HG02870 (cell line): ENCODE measurements around the gene HOXB2.
"Not testable (repeated sequence)": the region's sequence is repeated elsewhere in the genome, so short reads cannot be mapped to it uniquely, and the experiment has no call there.

Source experiments
- ATAC-seq: cut with Tn5 transposase; IDR thresholded peaks from one replicate; pipeline ENCODE4 v1.9.1; 2021; ENCODE audit warnings: mild to moderate bottlenecking, moderate library complexity; ENCODE audit not compliant: unreplicated experiment

HOXB2 gene

GRCh38 chr17:48542114-48542656, 2.7 kb downstream of the HOXB2 start:
- no peak for ATAC-seq

DNA sequence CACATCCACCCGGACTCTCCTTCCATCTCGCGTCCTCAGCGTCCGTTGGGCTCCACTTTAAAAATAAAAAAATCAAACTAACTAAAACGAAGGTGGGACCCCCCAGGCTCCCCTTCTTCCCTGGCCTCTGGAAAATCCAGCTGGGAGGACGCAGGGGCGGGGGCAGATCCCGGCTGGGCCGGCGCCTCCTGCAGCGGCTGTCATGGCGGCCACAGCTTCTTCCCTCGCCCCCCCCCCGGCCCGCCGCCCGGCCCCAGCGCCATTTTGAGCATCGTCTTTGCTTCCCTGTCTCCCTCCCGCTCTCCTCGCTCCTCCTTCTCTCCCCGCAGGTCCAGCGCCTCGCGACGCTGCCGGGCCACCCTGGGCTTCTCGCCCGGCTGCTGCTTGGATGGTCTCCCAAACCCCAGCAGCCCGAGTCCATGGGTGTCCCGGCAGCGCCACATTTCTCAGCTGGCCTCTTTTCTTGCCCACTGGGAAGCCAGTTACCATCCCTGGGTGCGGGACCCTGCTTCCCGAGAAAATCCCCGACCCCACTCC, 3.3 kb downstream of the HOXB2 start:
- no peak for ATAC-seq

DNA sequence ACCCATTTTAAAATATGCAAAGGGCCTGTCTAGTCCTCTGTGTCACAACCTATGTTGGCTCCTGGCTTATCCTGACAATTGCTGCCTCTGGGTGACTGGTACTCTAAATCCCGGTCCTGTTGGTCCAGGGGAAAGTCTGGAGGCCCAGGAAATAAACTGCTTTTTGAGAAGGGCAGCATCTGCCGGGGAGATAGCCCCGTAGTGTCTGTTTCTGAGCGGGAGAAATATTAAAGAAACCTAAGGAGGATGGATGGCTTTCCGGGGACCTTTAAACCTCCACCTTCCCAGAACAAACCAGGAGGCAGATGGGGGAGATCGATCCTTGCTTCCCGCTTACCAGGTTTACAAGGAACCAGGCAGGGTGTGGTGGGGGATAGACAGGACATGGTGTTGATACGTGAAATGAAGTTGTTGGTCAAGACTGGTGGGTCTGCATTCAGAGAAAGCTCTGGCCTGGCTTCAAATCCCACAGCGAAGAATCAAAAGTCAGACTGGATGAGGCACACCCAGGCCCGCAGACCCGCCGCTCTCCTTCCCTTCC, 3.8 kb downstream of the HOXB2 start:
- no peak for ATAC-seq

DNA sequence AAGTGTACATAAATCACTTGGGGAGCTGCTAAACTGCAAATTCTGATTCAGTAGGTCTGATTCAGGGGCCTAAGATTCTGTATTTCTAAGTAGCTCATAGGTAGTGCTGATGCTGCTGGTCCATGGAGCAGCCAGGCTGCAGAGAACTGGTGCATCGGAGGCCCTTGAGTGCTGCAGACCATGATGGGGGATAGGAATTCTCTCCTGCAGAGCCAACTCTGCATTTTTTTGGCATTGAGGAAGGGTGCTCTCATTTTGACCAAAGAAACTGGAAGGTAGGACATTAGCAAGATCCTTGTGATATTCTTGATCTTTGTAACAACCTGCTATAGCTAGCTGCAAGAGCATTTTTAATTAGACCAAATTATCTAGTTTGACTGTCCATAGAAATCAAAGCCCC, 4.7 kb downstream of the HOXB2 start:
- ATAC-seq: no peak

- ATAC-seq: no peak
Observed at GRCh38 chr17:48539177-48539576, 5.7 kb downstream of the HOXB2 start.

DNA sequence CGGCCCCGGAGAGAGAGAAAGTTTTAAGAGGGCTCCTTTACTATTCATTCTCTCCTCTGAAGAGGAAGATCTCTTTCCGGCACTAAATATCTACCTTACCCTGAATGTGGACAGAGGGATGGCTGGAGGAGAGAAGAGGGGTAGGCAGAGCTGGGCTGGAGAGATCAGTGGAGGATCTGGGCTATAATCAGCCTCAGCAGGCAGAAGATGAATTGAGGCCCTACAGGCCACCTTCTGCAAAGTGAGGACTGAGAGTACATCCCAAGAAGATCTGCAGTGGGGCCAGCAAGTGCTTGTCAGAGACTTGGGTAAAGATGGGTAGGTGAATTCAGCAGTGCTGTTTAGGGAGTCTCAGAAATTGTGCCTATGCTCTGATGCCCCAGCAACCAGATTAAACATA, 7.6 kb downstream of the HOXB2 start:
- no peak for ATAC-seq

DNA sequence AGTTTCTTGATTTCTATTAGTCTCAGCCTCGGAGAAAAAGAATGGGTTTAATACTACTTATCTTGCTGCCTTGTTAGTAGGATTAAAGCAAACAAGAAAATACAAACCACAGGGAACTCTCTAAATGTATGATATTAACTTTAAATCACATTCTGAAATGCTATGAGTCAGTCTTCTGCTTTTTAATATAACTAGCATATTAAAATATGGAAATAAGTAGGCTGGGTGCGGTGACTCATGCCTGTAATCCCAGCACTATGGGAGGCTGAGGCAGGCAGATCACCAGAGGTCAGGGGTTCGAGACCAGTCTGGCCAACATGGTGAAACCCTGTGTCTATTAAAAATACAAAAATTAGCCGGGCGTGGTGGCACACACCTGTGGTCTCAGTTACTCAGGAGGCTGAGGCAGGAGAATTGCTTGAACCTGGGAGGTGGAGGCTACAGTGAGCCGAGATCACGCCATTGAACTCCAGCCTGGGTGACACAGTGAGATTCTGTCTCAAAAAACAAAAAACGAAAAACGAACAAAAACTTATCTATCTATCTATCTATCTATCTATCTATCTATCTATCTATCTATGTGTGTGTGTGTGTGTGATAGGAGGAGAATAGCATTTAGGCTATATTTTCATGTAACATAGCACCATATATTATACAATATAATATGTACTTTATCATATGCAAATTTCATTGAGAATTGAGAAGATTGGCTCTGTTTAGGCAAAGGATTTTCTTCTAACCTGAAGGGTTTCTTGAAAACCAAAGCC, 8.9 kb downstream of the HOXB2 start:
- not testable (repeated sequence) for ATAC-seq

- no peak for ATAC-seq
Observed at GRCh38 chr17:48532261-48532660, 12.6 kb downstream of the HOXB2 start.

DNA sequence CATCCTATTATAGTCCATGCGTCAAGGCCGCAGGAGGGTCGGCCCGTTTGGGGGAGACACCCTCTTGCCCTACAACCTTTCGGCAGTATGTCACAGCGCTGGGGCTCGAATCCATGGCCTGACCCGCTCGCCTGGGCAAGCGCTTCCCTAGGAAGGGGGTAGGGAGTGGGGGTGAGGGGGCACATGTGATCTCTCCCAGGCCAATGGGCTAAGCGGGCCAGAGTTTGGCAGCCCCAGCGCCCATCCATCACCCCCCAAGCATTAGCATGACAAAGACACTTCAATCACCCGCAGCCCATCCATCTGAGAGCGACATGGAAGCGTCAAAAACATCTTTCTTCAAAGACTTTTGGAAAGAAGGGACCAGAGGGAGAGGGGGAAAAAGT, 14.0 kb downstream of the HOXB2 start, which contains the start of gene HOXB1:
Gene HOXB1 (minus strand): TSS at position 125 of the 386 bp plus-strand sequence. CDS start 107 bp downstream, at position 18.
- ATAC-seq: no peak

DNA sequence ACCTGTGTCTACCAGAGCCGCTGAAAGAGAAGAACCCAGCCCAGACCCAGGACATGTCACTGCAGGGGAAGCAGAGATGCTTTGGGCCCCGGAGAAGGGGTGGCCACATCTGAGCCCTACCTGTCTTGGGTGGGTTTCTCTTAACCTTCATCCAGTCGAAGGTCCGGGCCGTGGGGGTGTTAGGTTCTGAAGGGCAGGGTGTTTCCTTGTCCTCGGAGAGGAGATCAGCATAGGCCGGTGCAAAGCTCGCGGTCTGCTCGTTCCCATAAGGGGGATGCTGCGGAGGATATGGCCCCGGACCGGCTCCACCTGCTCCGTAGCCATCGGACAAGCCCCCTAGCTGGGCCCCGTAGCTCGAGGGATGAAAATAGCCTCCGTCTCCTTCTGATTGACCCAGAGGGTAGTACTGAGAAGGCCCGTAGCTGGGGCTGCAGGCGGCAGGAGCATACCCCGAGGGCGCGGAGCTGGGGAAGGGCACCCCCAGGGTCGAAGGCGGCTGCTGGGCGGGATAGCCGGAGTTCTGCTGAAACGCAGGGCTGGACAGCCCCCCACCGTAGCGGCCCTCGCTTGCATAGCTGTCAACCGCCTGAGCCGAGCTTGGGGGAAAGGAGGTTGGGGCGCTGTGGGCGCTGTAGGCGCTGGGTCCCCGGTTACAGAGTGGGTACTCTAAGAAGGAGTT, 14.6 kb downstream of the HOXB2 start:
- no peak for ATAC-seq

GRCh38 chr17:48529683-48530009, 15.3 kb downstream of the HOXB2 start:
- no peak for ATAC-seq

DNA sequence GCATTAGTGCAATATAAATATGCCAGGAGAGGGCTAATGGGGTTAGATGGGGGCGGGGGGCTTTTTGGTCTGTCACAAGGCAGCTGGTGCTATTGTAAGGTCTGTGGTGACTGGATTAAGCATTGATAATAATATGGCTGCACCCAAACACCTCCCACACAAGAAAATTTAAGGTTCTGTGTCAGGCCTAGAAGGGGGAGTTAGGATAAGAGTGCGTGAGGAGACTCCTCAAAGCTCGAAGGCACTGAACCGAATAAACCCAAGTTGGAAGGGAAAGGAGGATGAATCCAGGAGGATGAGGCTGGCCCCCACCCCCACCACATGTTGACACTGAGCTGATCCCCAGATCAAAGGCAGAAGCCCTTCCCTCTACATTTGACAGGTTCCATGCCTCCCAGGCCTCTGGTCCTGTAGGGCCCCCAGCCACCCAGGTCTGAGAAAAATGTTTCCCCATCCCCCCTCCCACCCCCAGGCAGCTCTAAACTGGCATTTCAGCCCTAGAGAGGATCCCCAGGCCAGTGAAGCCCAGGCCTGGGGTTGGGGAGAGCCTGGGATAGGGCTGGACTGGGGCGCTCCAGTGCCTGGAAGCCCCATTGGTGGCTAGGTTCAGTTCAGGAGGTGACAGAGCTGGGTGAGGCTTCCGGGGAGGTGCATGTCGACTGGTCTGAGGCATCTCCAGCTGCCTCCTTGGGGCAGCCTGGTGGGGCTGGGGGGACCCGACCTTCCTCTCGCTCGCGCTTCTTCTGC, 15.8 kb downstream of the HOXB2 start:
- no peak for ATAC-seq

- ATAC-seq: no peak
Observed at GRCh38 chr17:48528153-48528935, 16.6 kb downstream of the HOXB2 start.

- ATAC-seq: no peak
Observed at GRCh38 chr17:48527547-48527932, 17.4 kb downstream of the HOXB2 start.

GRCh38 chr17:48526608-48527546, 18.0 kb downstream of the HOXB2 start:
- ATAC-seq: no peak

DNA sequence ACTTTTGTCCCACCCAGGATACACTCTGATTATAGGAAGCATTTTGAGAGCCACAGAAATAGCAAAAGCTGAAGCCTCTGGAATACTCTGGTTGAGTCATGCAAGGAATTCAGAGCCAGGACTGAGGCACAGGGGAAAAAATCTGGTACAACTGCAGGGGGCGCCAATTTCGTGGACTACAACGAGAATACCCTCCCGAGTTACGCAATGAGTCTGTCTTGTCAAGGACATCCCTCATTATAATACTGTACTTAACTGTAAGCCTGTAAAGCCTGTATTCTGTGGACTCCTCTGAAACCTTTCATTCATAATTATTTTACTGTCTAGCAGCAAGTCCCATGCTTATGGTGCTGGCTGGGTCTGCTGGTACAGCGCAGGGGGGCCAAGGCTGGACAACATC, 21.9 kb downstream of the HOXB2 start:
- ATAC-seq: no peak

DNA sequence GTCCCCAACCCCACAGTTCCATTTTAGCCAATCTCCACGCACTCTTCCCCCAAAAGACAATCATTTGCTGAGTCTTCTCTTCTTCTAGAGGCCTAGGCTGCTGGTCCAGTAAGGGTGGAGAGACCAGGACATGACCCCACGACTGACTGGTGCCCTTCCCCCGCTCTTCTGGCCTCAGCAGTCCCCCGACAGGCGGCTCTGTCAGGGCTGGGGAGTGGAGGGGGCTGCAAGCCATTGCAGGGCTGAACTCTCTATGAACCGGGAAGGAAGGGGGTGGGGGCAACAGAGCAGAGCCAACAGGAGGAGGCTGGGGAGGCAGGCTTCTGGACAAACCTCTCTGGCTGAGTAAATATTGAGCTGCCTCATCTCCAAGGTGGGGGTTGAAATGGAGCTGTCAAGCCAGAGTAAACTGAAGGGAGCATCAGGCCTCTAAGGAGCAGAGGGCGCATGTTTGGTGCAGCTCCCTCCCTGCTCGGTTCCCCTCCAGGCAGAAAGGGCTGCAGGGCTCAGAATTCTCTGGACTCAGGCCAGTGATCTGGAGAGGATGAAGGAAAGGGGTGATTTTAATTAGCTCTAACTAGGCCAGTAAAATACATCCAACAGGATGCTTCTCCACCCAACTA, 22.8 kb downstream of the HOXB2 start:
- no peak for ATAC-seq

DNA sequence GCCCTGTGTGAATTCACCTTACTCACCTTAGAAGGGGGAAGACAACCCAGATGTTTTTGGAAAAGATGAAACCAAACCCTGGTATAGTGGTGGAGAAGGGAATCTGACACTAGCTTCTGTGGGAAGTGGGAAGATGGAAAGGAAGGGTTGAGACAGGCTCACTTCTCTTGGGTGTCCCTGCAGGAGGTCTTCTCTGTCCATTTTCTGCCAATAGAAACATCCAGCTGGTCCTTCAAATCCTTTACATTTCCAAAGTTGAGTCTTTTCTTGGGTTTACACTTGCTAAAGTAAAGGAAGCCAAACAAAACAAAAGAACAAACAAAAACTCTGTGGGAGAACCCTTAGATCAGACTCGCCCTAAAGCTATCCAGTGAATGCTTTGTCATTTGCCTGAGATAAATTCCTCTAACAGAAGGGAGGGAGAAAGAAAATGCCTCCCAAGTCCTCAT, 24.3 kb downstream of the HOXB2 start:
- no peak for ATAC-seq

GRCh38 chr17:48519427-48519826, 25.5 kb downstream of the HOXB2 start:
- no peak for ATAC-seq
